K562 (cell line): Measurements from ENCODE around the gene MAP2K3.
"Not testable (repeated sequence)": the region's sequence is repeated elsewhere in the genome, so short reads cannot be mapped to it uniquely, and the experiment has no call there.

Experiments
- ADNP ChIP-seq: fragments of 200-800 bp; sonication (Bioruptor generic); IDR thresholded peaks from 2 replicates; pipeline ENCODE4 v1.6.1; 2016; ENCODE audit warnings: missing genetic modification characterization, missing compliant biosample characterization
- BDP1 ChIP-seq: IDR thresholded peaks from 3 replicates; pipeline ENCODE4 v1.6.1; 2011; ENCODE audit not compliant: insufficient read length, insufficient read depth
- CBFA2T3 ChIP-seq: fragments of 450-650 bp; IDR thresholded peaks from 2 replicates; pipeline ENCODE4 v1.6.1; 2017
- ELK1 ChIP-seq: sonication (generic); formaldehyde crosslinking; IDR thresholded peaks from 2 replicates; pipeline ENCODE4 v1.8.1; 2022; ENCODE audit warnings: missing genetic modification reagents
- HNRNPK ChIP-seq: fragments of 200-400 bp; formaldehyde crosslinking; IDR thresholded peaks from one replicate; pipeline ENCODE4 v1.6.1; 2018; ENCODE audit warnings: mild to moderate bottlenecking, low read depth, low read length; ENCODE audit not compliant: poor library complexity, severe bottlenecking
- RAD21 ChIP-seq, 2 experiments: fragments of 250-450 bp in 1 of 2; fragments of 450-650 bp in 1 of 2; sonication (Bioruptor Pico) in 1 of 2; formaldehyde crosslinking in 1 of 2; IDR thresholded peaks in 1 of 2; conservative IDR thresholded peaks in 1 of 2; 2 replicates each; pipeline versions ENCODE4 v1.4.0 to v1.8.0; 2020 to 2022; ENCODE audit warnings: mild to moderate bottlenecking in 2 of 2, moderate library complexity in 1 of 2
- RFX5 ChIP-seq: IDR thresholded peaks from 2 replicates; pipeline ENCODE4 v1.6.1; 2011; ENCODE audit warnings: low read depth, mild to moderate bottlenecking, improper control_type of control experiment, low read length
- SIN3A ChIP-seq, 2 experiments: fragments of 150-350 bp in 1 of 2; IDR thresholded peaks; 2 replicates each; pipeline ENCODE4 v1.6.1; 2011 to 2016; ENCODE audit warnings: borderline replicate concordance in 2 of 2, low read depth in 2 of 2, low read length in 2 of 2, mild to moderate bottlenecking in 2 of 2, moderate library complexity in 2 of 2; ENCODE audit not compliant: control insufficient read depth in 1 of 2
- SMARCA5 ChIP-seq: fragments of 450-650 bp; IDR thresholded peaks from 2 replicates; pipeline ENCODE4 v1.6.1; 2016
- SREBF2 ChIP-seq: sonication (generic); formaldehyde crosslinking; IDR thresholded peaks from 2 replicates; pipeline ENCODE4 v1.4.0; 2020; ENCODE audit warnings: mild to moderate bottlenecking, missing genetic modification reagents
- STAG1 ChIP-seq: sonication (generic); formaldehyde crosslinking; IDR thresholded peaks from 2 replicates; pipeline ENCODE4 v1.5.0; 2020; ENCODE audit warnings: missing genetic modification reagents, borderline replicate concordance
- TAF15 ChIP-seq: fragments of 200-400 bp; formaldehyde crosslinking; IDR thresholded peaks from 2 replicates; pipeline ENCODE4 v1.6.1; 2017; ENCODE audit warnings: mild to moderate bottlenecking, low read depth, low read length, moderate library complexity

- TF ChIP-seq SREBF2; ADNP (tag); HNRNPK; SIN3A (IDR thresholded peaks at IDR 0.05; ENCODE audit: borderline replicate concordance in 2 of 2, control insufficient read depth in 1 of 2, low read depth in 2 of 2, low read length in 2 of 2); RFX5; STAG1 (CRISPR knock-in tag); BDP1; CBFA2T3; TAF15; RAD21 (CRISPR knock-in tag; conservative IDR thresholded peaks at IDR 0.05 in 1 of 2, IDR thresholded peaks at IDR 0.05 in 1 of 2); SMARCA5; ELK1 (CRISPR knock-in tag): not testable (repeated sequence)
Observed at GRCh38 chr17:21347660-21348059, 63.1 kb downstream of the MAP2K3 start.
